Measurements from ENCODE around the gene SMIM21.

SMIM21 gene

DNA sequence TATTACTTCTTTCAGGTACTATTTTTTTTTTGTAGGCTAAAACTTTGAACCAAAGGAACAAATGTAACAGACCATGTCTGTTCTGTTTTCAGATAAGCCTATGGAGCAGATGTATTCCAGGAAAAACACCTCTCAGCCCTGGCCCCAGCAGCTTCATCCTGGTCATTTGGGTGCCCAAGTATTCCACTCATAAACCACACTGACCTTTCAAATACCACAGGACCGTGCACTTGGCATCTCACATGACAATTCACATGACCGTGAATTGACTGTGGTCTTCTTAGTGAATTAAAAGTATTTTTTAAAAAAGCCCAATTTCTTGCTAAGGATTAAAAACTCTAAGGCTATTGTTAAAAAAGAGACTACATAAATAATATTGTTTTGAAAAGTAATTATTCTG is 50.2 kb downstream of the SMIM21 start:
- no peak for DNase-seq (ENCODE audit: low read depth in 2 of 2)

DNA sequence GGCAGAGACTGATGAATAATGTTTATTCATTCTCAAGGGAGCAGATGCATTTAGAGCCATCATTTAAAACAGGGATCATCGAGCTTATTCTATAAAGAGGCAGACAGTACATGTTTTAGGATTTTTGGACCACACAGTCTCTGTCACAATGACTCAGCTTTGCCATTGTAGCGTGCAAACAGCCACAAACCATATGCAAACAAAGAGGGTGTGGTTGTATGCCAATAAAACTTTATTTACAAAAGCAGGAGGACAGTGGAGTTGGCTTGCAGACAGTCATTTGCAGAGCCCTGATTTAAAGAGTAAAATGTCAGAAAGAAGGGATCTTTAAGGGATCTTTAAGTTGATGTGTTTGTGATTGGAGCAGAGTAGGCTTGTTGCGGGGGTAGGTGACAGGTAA is 51.5 kb downstream of the SMIM21 start:
- no peak for DNase-seq (ENCODE audit: low read depth in 2 of 2)

DNA sequence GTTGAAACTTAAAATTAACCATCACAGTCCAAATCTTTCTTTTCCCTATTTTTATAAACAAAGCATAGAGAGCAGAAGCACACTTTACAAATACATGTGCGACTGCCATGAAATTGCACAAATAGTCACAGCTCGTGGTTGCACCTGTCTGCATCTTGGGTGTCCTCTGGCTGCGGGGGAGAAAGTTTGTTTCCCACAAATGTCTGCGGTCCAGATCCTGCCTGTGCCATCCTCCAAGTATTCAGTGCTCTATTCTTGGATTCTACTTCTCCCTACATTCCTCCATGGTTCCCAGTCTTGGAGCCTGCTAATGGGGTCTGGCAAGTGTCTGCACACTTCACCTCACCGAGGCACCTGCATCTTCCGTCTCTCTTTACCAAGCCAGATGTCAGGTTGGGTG is 52.2 kb downstream of the SMIM21 start:
- no peak for DNase-seq (ENCODE audit: low read depth in 2 of 2)

DNA sequence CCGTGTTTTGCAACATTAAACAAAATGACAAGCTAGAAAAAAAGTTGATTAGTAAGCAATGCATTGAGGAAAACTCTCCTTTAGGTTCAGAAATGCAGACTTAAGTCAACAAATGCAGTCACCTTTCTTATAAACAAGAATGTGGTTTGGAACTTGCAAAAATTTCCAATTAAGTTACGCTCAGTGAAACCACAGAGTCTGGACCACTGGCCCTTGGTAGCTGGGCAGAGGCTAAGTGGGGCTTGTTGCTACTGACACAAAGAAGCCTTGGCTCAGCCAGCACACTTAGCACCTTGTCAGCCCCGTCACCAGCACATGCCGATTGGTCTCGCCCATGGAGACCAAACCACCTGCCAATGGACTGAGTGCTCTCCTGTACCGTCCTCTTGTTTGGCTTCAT is 53.0 kb downstream of the SMIM21 start:
- DNase-seq (ENCODE audit: low read depth in 2 of 2), result no peak

DNA sequence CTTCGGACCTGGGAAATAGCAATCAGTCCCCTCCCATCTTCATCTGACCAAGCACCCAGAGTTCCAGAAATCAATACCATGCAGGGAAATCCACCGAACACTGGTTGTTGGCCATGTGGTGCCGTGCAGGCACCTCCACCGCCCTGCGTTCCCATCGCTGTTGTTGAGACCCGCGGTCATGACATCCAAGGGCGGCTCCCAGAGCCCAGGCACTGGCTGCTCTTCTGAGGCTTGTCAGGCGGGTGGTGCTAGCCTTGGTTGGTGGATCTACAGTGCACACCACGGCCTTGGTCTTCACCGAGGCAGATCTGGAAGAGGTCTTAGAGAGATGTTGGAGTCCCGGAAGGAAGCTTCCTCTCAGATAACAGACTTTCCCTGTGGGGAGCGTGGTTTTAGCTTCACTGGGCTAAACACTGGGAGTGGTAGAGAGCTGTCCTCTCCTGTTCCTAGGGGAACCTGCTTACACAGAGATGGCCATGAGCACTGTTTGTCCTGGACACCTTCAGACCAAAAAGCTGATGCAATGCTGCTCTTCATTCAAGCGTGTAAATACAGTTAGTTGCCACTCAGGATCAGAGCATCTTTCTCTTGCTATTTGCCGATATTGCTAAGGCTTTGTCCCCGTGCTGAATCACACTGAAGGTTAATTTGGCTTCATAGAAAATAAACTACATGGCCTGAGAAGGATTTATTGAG is 58.3 kb downstream of the SMIM21 start:
- no peak for DNase-seq (ENCODE audit: low read depth in 2 of 2)

DNA sequence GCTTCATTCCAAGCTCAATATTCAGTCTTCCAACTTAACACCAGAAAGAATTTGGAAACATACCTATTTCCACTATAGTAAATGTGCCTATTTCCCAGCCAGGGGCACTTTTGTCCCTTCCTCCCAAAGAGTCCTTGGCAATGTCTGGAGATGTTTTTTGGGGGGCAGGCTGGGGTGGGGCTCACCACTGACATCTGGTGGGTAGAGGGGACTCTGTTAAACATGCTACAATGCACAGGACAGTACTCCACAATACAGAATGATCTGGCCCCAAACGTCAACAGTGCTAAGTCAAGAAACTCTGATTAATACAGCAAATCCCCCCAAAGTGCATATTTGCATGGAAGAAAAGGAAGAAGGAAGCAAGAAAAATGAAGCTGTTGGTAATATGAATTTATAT is 61.7 kb downstream of the SMIM21 start:
- DNase-seq (ENCODE audit: low read depth in 2 of 2), result no peak

DNA sequence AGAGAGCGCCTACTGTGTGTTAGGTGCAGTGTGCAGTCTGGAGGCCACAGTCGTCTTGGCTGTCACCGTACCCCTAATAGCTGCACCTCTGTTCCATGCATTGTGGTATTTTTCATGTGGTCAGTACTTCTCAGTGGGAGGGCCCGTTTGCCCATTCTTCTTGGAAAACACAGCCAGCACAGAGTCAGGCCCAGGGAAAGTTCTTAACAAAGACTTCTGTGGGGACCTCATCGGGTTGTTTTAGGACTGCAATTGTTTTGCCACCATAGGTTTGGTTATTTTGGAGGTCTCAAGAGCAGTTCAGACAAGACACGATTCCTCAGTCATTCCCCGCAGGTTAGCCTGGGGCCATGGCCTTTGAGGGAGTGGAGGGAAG is 62.3 kb downstream of the SMIM21 start:
- DNase-seq (ENCODE audit: low read depth in 2 of 2), result no peak

DNA sequence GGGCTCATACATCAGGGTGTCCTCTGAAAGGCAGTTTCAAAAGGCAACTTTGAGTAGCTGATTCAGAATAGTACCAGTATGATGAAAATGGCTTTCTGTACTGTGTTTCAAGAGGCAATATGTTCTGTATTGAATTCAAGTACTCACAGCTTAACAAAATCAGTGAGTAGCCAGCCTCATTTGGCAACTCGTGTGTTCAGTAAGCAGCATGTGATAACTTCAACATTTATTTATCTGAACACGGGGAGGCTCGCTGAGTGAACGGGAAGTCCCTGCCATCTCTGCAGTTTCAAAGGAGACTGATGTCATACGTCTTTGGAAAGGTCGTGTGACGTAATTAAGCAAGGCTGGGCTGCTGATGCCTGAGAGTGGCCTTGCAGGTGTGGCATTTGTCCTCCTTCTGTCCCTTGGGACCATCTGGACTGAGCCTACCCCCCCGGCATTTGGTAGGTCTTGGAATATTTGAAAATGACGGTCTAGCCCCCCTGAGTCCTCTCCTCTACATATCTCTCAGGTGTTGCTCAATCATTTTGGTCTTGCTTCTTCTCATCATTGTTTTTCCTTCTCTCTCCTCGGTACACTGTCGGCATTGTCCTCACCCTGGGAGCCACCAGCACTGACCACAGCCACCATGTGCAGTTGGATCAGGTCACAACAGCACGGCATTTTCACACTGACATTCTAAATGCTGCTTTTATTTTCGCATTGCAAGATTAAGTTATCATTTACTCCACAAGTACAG is 62.8 kb downstream of the SMIM21 start:
- no peak for DNase-seq (ENCODE audit: low read depth in 2 of 2)

DNA sequence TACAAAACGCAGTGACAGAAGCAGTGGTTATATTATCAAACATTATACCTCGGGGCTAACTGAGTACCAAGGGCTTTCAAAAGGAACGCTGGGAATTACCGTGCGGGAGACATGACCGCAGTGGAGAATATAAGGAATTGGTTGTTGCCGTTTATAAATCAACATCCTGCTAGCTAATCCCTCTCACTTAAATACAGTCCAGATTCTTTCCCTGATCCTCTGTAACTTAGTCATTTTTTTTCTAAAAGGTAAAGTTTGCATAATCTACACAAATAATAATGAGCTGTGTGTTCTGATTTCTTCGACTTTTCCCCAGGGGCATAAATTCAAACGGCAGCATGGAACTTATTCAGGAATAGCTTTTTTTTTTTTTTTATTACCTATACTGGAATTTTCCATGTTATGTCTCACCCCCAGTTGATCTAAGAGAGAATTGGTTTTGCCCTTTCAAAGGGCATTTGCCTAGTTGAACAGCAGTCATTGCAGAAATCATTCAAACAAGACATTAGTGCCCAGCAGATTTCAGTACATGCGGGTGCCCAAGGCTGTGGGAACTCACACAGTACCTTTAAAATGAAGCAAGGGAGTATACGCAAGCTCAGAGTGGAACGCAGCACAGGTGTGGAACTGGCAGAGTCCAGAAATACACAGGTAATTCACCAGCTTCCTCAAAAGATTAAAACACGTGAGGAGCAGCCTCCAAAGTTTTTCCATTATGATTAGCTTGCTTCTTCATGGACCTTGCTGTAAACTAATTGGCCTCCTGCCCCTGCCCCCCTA is 63.9 kb downstream of the SMIM21 start:
- DNase-seq (ENCODE audit: low read depth in 2 of 2), result no peak

DNA sequence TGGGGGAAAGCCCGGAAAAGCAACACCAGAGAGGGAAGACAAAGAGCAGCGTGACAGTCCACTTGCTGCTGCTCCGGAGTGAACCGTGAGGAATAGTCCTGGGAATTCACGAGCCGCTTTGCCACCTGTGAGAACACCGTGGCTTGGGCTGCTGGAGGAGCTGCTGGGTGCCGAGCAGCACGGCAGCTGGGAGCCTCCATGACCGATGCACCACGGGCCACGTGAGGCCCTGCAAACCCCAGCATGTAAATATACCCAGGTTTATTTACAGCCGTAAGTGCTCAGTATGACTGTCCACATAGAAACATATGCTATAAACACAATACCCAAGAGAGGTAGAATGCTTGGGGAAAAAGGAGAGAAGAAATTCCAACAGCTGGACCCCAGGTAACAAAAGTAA is 65.1 kb downstream of the SMIM21 start:
- DNase-seq (ENCODE audit: low read depth in 2 of 2), result no peak

DNA sequence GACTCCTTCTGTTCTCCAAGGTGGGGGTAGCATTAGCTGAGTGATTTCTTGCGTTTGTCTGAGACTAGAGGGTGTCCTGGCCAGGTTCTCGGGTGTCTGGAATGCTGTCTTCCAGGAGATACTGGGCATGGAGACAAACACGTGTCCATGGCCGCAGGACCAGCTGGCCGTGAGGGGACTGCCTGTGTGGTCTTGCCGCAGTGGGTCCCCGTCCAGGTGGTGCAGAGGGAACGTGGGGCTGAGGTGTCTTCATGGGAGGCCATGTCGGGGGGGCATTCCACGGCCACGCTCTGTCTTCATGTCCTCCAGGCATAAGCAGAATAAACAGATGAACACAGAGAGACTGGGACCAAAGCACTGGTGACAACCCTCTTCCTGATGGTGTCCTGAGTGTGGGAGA is 66.6 kb downstream of the SMIM21 start:
- no peak for DNase-seq (ENCODE audit: low read depth in 2 of 2)

DNA sequence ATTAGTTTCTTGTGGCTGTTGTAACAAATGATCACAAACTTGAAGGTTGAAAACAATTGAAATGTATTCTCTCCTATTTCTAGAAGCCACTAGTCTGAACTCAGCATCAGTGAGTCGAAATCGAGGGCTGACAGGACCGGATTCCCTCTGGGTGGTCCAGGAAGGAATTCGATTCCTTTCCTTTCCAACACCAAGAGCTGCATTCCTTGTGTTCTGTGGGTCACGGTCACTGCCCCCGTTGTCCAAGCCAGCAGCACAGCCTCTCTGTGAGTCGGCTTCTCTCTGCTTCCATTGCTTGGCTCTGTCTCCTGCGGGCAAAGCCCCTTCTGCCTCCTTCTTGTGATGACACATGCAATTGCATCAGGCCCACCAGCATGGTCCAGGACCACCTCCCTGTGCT is 67.3 kb downstream of the SMIM21 start:
- no peak for DNase-seq (ENCODE audit: low read depth in 2 of 2)

Measured in fibroblast of skin of left quadriceps (primary cell).